OCI-LY1 (cell line): ENCODE data around the gene ACOT11.

Source experiments
- H2AFZ ChIP-seq: fragments of 200-600 bp; sonication (generic), shearing (Covaris generic); 2 replicates; pipeline ENCODE4 v1.6.0; 2014; ENCODE audit warnings: antibody characterized with exemption, mild to moderate bottlenecking, low read length
- H3F3A ChIP-seq: fragments of 200-600 bp; sonication (generic), shearing (Covaris generic); 2 replicates; pipeline ENCODE4 v1.6.0; 2014; ENCODE audit warnings: mild to moderate bottlenecking, antibody characterized with exemption, low read length, moderate library complexity; ENCODE audit not compliant: insufficient read depth
- H3K27ac ChIP-seq: fragments of 200-600 bp; sonication (generic); 2 replicates; pipeline ENCODE4 v1.5.1; 2014; ENCODE audit warnings: low read length, mixed run types, mild to moderate bottlenecking, low read depth; ENCODE audit not compliant: poor library complexity, severe bottlenecking
- H3K27me3 ChIP-seq: fragments of 200-600 bp; sonication (generic); 2 replicates; pipeline ENCODE4 v1.6.0; 2014; ENCODE audit warnings: antibody characterized with exemption, mild to moderate bottlenecking, low read length, moderate library complexity; ENCODE audit not compliant: insufficient read depth
- H3K36me3 ChIP-seq: fragments of 200-600 bp; sonication (generic); 2 replicates; pipeline ENCODE4 v1.6.1; 2014; ENCODE audit warnings: mild to moderate bottlenecking, antibody characterized with exemption, low read length, moderate library complexity, mixed read lengths; ENCODE audit not compliant: insufficient read depth
- H3K4me1 ChIP-seq: fragments of 200-600 bp; sonication (generic); 2 replicates; pipeline ENCODE4 v1.5.1; 2014; ENCODE audit warnings: mild to moderate bottlenecking, low read length, moderate library complexity; ENCODE audit not compliant: insufficient read depth, severe bottlenecking
- H3K4me2 ChIP-seq: fragments of 200-600 bp; sonication (generic), shearing (Covaris generic); 2 replicates; pipeline ENCODE4 v1.6.1; 2014; ENCODE audit warnings: low read length
- H3K4me3 ChIP-seq: fragments of 200-600 bp; sonication (generic); 2 replicates; pipeline ENCODE4 v1.5.1; 2014; ENCODE audit warnings: low read length, low read depth, mild to moderate bottlenecking, mixed read lengths; ENCODE audit not compliant: poor library complexity, severe bottlenecking
- H3K79me2 ChIP-seq: fragments of 200-600 bp; shearing (Covaris generic); 2 replicates; pipeline ENCODE4 v1.6.1; 2016; ENCODE audit warnings: mixed run types, low read length, mixed read lengths; ENCODE audit not compliant: insufficient read depth
- H3K9ac ChIP-seq: fragments of 200-600 bp; sonication (generic), shearing (Covaris generic); 2 replicates; pipeline ENCODE4 v1.6.1; 2014; ENCODE audit warnings: mild to moderate bottlenecking, low read length, mixed read lengths
- H3K9me2 ChIP-seq: fragments of 200-600 bp; sonication (generic), shearing (Covaris generic); 2 replicates; pipeline ENCODE4 v1.6.1; 2014; ENCODE audit warnings: low read depth, mild to moderate bottlenecking, low read length, mixed read lengths
- H3K9me3 ChIP-seq: fragments of 200-600 bp; shearing (Covaris generic); 2 replicates; pipeline ENCODE4 v1.6.1; 2014; ENCODE audit warnings: low read length, mixed read lengths
- H4K20me1 ChIP-seq: fragments of 200-600 bp; sonication (generic), shearing (Covaris generic); 2 replicates; pipeline ENCODE4 v1.6.0; 2016; ENCODE audit warnings: mild to moderate bottlenecking, low read length; ENCODE audit not compliant: insufficient read depth
- EZH2 ChIP-seq: fragments of 200-600 bp; sonication (generic), shearing (Covaris generic); IDR thresholded peaks from 2 replicates; pipeline ENCODE4 v1.8.0; 2017; ENCODE audit warnings: borderline replicate concordance, mixed run types, mild to moderate bottlenecking, antibody characterized with exemption, low read length, moderate library complexity, mixed read lengths
- TF ChIP-seq, protein P1 (sequence below): fragments of 200-600 bp; sonication (generic), shearing (Covaris generic); IDR thresholded peaks from 2 replicates; pipeline ENCODE4 v1.5.1; 2017; ENCODE audit warnings: mild to moderate bottlenecking, antibody characterized with exemption, low read length, moderate library complexity, mixed read lengths

The ACOT11 gene

DNA sequence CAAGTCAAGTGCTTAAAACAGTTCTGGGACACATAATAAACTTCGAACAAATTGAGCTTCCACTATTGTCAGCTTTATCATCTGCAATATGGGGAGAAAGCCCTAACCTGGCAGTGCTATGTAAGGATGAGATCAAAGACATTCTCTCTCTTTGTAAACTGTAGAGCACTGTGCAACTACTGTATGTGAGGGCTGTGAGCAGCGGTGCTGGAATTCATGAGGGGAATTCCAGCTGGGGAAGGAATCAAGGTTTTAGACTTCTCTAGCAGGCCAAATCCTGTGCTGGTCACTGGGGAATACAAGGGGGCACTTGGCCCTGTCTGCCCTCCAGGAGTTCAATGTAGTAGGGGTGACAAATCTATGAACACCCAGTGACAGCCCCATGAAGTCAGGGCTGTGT, 66.0 kb downstream of the ACOT11 start:
- Histone ChIP-seq H4K20me1 (no peaks in the 10 kb centered on the region), H3K4me2 (no peak overlapping the region), H3K9ac (no peak overlapping the region), H3F3A (no peaks in the 10 kb centered on the region), H3K4me3 (no peak overlapping the region), H3K9me3 (no peaks in the 10 kb centered on the region), H3K79me2 (no peaks in the 10 kb centered on the region), H2AFZ (no peak overlapping the region), H3K9me2 (no peaks in the 10 kb centered on the region), H3K4me1 (no peaks in the 10 kb centered on the region), H3K27ac (no peak overlapping the region), H3K27me3 (0 out of 2 replicates have a peak, but pooled peaks cover 3% of the 10 kb centered on the region), H3K36me3 (no peaks in the 10 kb centered on the region)
- TF ChIP-seq, protein P1, sequence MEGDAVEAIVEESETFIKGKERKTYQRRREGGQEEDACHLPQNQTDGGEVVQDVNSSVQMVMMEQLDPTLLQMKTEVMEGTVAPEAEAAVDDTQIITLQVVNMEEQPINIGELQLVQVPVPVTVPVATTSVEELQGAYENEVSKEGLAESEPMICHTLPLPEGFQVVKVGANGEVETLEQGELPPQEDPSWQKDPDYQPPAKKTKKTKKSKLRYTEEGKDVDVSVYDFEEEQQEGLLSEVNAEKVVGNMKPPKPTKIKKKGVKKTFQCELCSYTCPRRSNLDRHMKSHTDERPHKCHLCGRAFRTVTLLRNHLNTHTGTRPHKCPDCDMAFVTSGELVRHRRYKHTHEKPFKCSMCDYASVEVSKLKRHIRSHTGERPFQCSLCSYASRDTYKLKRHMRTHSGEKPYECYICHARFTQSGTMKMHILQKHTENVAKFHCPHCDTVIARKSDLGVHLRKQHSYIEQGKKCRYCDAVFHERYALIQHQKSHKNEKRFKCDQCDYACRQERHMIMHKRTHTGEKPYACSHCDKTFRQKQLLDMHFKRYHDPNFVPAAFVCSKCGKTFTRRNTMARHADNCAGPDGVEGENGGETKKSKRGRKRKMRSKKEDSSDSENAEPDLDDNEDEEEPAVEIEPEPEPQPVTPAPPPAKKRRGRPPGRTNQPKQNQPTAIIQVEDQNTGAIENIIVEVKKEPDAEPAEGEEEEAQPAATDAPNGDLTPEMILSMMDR = no peak
- no peak for TF ChIP-seq EZH2

DNA sequence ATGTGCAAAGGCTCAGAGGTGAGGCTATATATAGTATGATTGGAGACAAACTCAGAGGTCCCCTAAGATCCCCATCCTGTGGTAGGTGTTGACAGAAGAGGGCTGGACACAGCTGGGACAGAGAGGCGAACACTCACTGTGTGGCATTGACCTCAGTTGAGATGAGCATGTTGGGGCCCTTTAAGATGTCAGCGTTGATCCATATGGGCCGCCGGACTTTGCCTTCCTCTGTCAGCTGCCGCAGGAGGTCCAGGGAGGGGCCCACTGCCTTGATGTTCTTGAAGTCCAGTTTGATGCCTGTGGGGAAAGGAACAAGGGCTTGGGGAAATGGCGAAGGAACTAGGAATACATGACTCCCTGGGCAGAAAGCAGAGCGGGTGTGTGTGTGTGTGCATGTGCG, 66.5 kb downstream of the ACOT11 start:
- Histone ChIP-seq H3K4me2 (no peak overlapping the region), H3K79me2 (no peaks in the 10 kb centered on the region)

DNA sequence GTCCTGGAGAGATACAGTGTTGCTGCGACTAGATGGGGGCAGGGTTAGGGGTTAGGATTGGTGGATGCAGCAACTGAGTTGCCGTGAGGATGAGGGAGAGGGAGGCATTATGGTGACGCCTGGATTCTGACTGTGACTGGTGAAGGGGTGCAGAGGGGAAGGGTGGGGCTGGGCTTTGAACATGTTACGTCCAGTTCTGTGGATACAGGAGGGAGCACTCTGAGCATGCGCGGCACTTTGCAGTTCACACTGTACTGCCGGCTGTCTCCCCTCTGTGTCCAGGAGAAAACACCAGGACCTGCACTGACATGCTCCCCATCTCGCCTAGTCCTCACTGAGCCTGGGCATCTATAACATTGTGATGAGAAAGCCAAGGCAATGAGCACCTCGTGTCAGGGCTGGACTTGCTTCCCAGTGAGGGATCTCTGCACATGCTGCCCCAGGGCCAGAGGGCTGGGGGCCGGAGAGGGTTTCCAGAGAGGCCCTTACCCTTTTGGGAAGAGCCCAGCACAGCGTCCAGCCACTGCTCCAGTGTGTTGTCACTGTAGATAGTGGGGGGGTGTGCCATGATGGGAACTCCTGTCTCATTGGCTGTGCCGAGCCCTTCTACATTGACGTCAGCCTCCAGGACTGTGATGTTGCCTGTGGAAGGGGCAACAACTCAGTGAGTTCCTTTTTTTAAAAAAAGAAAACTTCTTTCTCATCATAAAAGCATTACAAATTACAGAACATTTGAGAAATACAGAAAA, 67.7 kb downstream of the ACOT11 start:
- no peaks in the 10 kb centered on the region for H3K36me3 ChIP-seq
- H3K4me3 ChIP-seq = no peak overlapping the region
- no peaks in the 10 kb centered on the region for H3K79me2 ChIP-seq
- no peaks in the 10 kb centered on the region for H4K20me1 ChIP-seq
- no peak overlapping the region for H3K27ac ChIP-seq
- TF ChIP-seq, protein P1 = no peak
- no peak for TF ChIP-seq EZH2
- no peaks in the 10 kb centered on the region for H3K4me1 ChIP-seq
- no peak overlapping the region for H3K9ac ChIP-seq
- no peaks in the 10 kb centered on the region for H3K9me3 ChIP-seq
- H3K9me2 ChIP-seq = no peaks in the 10 kb centered on the region
- H3F3A ChIP-seq = no peaks in the 10 kb centered on the region
- no peaks in the 10 kb centered on the region for H3K27me3 ChIP-seq
- H2AFZ ChIP-seq = no peak overlapping the region
- no peak overlapping the region for H3K4me2 ChIP-seq

More for the DNA sequence above, 66.5 kb downstream of the ACOT11 start:
- Histone ChIP-seq H3K27ac (no peak overlapping the region), H3F3A (no peaks in the 10 kb centered on the region), H2AFZ (no peak overlapping the region), H3K36me3 (no peaks in the 10 kb centered on the region), H3K9me3 (no peaks in the 10 kb centered on the region), H3K4me1 (no peaks in the 10 kb centered on the region), H3K27me3 (0 out of 2 replicates have a peak, but pooled peaks cover under 1% of the 10 kb centered on the region), H3K9me2 (no peaks in the 10 kb centered on the region), H4K20me1 (no peaks in the 10 kb centered on the region), H3K9ac (no peak overlapping the region), H3K4me3 (no peak overlapping the region)
- no peak for TF ChIP-seq EZH2
- TF ChIP-seq, protein P1 = no peak
